ENCODE results near the gene CEPT1.

- TF ChIP-seq CTCF (IDR thresholded peaks at IDR 0.05) (no peak), POLR2A (IDR thresholded peaks at IDR 0.05) (no peak)
These were observed 24.1 kb downstream of the CEPT1 start for GRCh38 chr1:111164151-111164550.
